ENCODE results near the gene PARD3. TPM values are rescaled to one million over a fixed set of nuclear protein-coding genes. Genes with fewer than 3 reads are reported as not detected.

Gene PARD3
- total RNA-seq, 4 donors from 2014 or later: 27.3 to 65.3 (median 55.6) TPM

- in situ Hi-C loops (cut with MboI; ENCODE audit: low pct_ligation_motif_present in 1 of 4, low pct_unique_long_range_greater_than_20kb in 1 of 4, low sequenced_read_pairs in 3 of 4): no loop called here
- no peaks in the 10 kb centered on the region for H3K36me3 ChIP-seq
- peaks cover 0 to 5% (median 0%) of the 10 kb centered on the region in 4 donors for H3K4me1 ChIP-seq
- no peak overlapping the region for H3K4me3 ChIP-seq
- H3K9me3 ChIP-seq: no peaks in the 10 kb centered on the region
- intact Hi-C loops (cut with DNase I; ENCODE audit: low total_unique reads): no loop called here
- 82 to 94% methylated on average over 2 of the region's 2 CpGs for WGBS, 2 donors (ENCODE audit: low coverage in 1 of 2)
- H3K27me3 ChIP-seq: no peaks in the 10 kb centered on the region
- TF ChIP-seq POLR2AphosphoS5 (IDR thresholded peaks at IDR 0.05) (no peak), CTCF (IDR thresholded peaks at IDR 0.05) (no peak), POLR2A (IDR thresholded peaks at IDR 0.05) (no peak), EP300 (IDR thresholded peaks at IDR 0.05; ENCODE audit: low read depth) (no peak)
- no peak overlapping the region for H3K27ac ChIP-seq
- no peak for DNase-seq
Observed at GRCh38 chr10:34292675-34293074, 522.4 kb downstream of the PARD3 start.

GRCh38 chr10:34292194-34292565 lies 522.9 kb downstream of the PARD3 start:
- peaks cover 0 to 4% (median 0%) of the 10 kb centered on the region in 4 donors for H3K4me1 ChIP-seq
- H3K36me3 ChIP-seq: no peaks in the 10 kb centered on the region
- H3K27me3 ChIP-seq: no peaks in the 10 kb centered on the region
- intact Hi-C loops (cut with DNase I; ENCODE audit: low total_unique reads): no loop called here
- 71 to 74% methylated on average over 4 of the region's 4 CpGs for WGBS, 2 donors (ENCODE audit: low coverage in 1 of 2)
- in situ Hi-C loops (cut with MboI; ENCODE audit: low pct_ligation_motif_present in 1 of 4, low pct_unique_long_range_greater_than_20kb in 1 of 4, low sequenced_read_pairs in 3 of 4): no loop called here
- no peak overlapping the region for H3K27ac ChIP-seq
- no peak for DNase-seq
- TF ChIP-seq EP300 (IDR thresholded peaks at IDR 0.05; ENCODE audit: low read depth) (no peak), POLR2A (IDR thresholded peaks at IDR 0.05) (no peak), CTCF (IDR thresholded peaks at IDR 0.05) (no peak), POLR2AphosphoS5 (IDR thresholded peaks at IDR 0.05) (no peak)
- H3K4me3 ChIP-seq: no peak overlapping the region
- no peaks in the 10 kb centered on the region for H3K9me3 ChIP-seq

- intact Hi-C loops (cut with DNase I; ENCODE audit: low total_unique reads): no loop called here
- WGBS, 2 donors (ENCODE audit: low coverage in 1 of 2): 72 to 75% methylated on average over 3 to 6 of the region's 6 CpGs
- DNase-seq: no peak
- Histone ChIP-seq H3K27ac (peak overlapping the region in 2 of 4 donors; percentile 7 to 27), H3K27me3 (no peaks in the 10 kb centered on the region), H3K4me3 (no peak overlapping the region), H3K9me3 (no peaks in the 10 kb centered on the region), H3K4me1 (peaks cover 0 to 4% (median 0%) of the 10 kb centered on the region in 4 donors), H3K36me3 (no peaks in the 10 kb centered on the region)
- in situ Hi-C loops (cut with MboI; ENCODE audit: low pct_ligation_motif_present in 1 of 4, low pct_unique_long_range_greater_than_20kb in 1 of 4, low sequenced_read_pairs in 3 of 4): no loop called here
- TF ChIP-seq POLR2A (IDR thresholded peaks at IDR 0.05) (no peak), EP300 (IDR thresholded peaks at IDR 0.05; ENCODE audit: low read depth) (no peak), CTCF (IDR thresholded peaks at IDR 0.05) (no peak), POLR2AphosphoS5 (IDR thresholded peaks at IDR 0.05) (no peak)
Observed at GRCh38 chr10:34291466-34292193, 523.5 kb downstream of the PARD3 start.

GRCh38 chr10:34290412-34291081 lies 524.5 kb downstream of the PARD3 start:
- H3K4me3 ChIP-seq: no peak overlapping the region
- intact Hi-C loops (cut with DNase I; ENCODE audit: low total_unique reads) (no loop called here), in situ Hi-C loops (cut with MboI; ENCODE audit: low pct_ligation_motif_present in 1 of 4, low pct_unique_long_range_greater_than_20kb in 1 of 4, low sequenced_read_pairs in 3 of 4) (no loop called here)
- H3K27ac ChIP-seq: peak overlapping the region in 1 of 4 donors; percentile 27
- TF ChIP-seq POLR2AphosphoS5 (IDR thresholded peaks at IDR 0.05): peak; percentile 63 to 90 (median 85)
- TF ChIP-seq CTCF (IDR thresholded peaks at IDR 0.05): no peak
- 85 to 95% methylated on average over 2 of the region's 2 CpGs for WGBS, 2 donors (ENCODE audit: low coverage in 1 of 2)
- no peaks in the 10 kb centered on the region for H3K9me3 ChIP-seq
- peak; percentile 28 for DNase-seq
- H3K4me1 ChIP-seq: peaks cover 0 to 4% (median 0%) of the 10 kb centered on the region in 4 donors
- no peaks in the 10 kb centered on the region for H3K36me3 ChIP-seq
- no peaks in the 10 kb centered on the region for H3K27me3 ChIP-seq
